Measurements from ENCODE around the gene EIF1. TPM values are rescaled to one million over a fixed set of nuclear protein-coding genes. Genes with fewer than 3 reads are reported as not detected.

EIF1 gene
- polyA plus RNA-seq, 2 of the 4 experiments (the other 2 are of a cell fraction), result 834 to 873 TPM

GRCh38 chr17:41678411-41678906 lies 10.2 kb upstream of the EIF1 start:
- ATAC-seq, result peak; percentile 49 to 68
- H3K4me3 ChIP-seq, result peak overlapping the region; percentile 3; the same call in 1 of the 3 replicates
- peaks cover 48% of the 10 kb centered on the region for H3K4me1 ChIP-seq
- peak overlapping the region; percentile 73 to 83 for H3K27ac ChIP-seq
- ChIA-PET CTCF (interaction anchor here (0.6 to 18.1 kb wide), 16 partner anchors 11 to 1703 kb away, joined by 3 to 329 read pairs (median 3); partner anchors contain the start of gene EIF1), POLR2A (interaction anchor here (0.7 to 6.4 kb wide), 8 partner anchors 8 to 1336 kb away, joined by 3 to 258 read pairs (median 3); partner anchors contain the start of gene EIF1)
- FAIRE-seq, result no peak
- H3K4me2 ChIP-seq, result peak overlapping the region; percentile 72
- DNase-seq (ENCODE audit: low read depth in 1 of 2, low spot score in 1 of 2), result peak in 1 of 2 experiments; percentile 76
- WGBS (ENCODE audit: missing lambda C conversion rate), result 42% methylated on average over 2 of the region's 2 CpGs
- no peaks in the 10 kb centered on the region for H3K9me3 ChIP-seq
- TF ChIP-seq POLR2AphosphoS2 (conservative IDR thresholded peaks at IDR 0.05; ENCODE audit: low read length), result no peak
- no peak for TF ChIP-seq E2F6 (IDR thresholded peaks at IDR 0.05; ENCODE audit: borderline replicate concordance, low read depth)
- no peak for TF ChIP-seq CEBPB (IDR thresholded peaks at IDR 0.05)
- peak; percentile 99 for TF ChIP-seq TFCP2L1 (CRISPR knock-in tag; IDR thresholded peaks at IDR 0.05)
- TF ChIP-seq CHD4 (IDR thresholded peaks at IDR 0.05; ENCODE audit: borderline replicate concordance), result no peak
- no peak for TF ChIP-seq ELK1 (IDR thresholded peaks at IDR 0.05; ENCODE audit: low read depth, low read length)
- TF ChIP-seq RCOR1 (IDR thresholded peaks at IDR 0.05; ENCODE audit: low read depth, low read length), result no peak
- TF ChIP-seq FOXS1 (CRISPR knock-in tag; IDR thresholded peaks at IDR 0.05), result no peak
- no peak for TF ChIP-seq HDAC2 (IDR thresholded peaks at IDR 0.05)
- no peak for TF ChIP-seq HOXB13 (CRISPR knock-in tag; IDR thresholded peaks at IDR 0.05; ENCODE audit: low read depth)
- no peak for TF ChIP-seq PHF8 (IDR thresholded peaks at IDR 0.05; ENCODE audit: borderline replicate concordance, low read depth)
- TF ChIP-seq HOXA7 (CRISPR knock-in tag; IDR thresholded peaks at IDR 0.05), result peak; percentile 99
- no peak for TF ChIP-seq SREBF2 (IDR thresholded peaks at IDR 0.05)
- peak; percentile 86 for TF ChIP-seq HOXB5 (CRISPR knock-in tag; IDR thresholded peaks at IDR 0.05)
- TF ChIP-seq MAZ (IDR thresholded peaks at IDR 0.05; ENCODE audit: borderline replicate concordance, low read depth, low read length), result no peak
- peak; percentile 64; the same call in 1 of the 3 replicates for TF ChIP-seq BCL3 (IDR thresholded peaks at IDR 0.05)
- no peak for TF ChIP-seq CBX8 (IDR thresholded peaks at IDR 0.05)
- TF ChIP-seq FOSL2 (IDR thresholded peaks at IDR 0.05), result no peak
- peak; percentile 61 for TF ChIP-seq FOSL2 (CRISPR knock-in tag; IDR thresholded peaks at IDR 0.05)
- no peak for TF ChIP-seq HES2 (IDR thresholded peaks at IDR 0.05)
- no peak for TF ChIP-seq MAFK (IDR thresholded peaks at IDR 0.05; ENCODE audit: partially characterized antibody)
- no peak for TF ChIP-seq MAX (IDR thresholded peaks at IDR 0.05)
- no peak for TF ChIP-seq USF2 (IDR thresholded peaks at IDR 0.05)
- TF ChIP-seq NFE2L2 (conservative IDR thresholded peaks at IDR 0.05; ENCODE audit: low read length), result no peak
- no peak for TF ChIP-seq BHLHE40 (IDR thresholded peaks at IDR 0.05; ENCODE audit: low read depth, low read length)
- no peak for TF ChIP-seq MYC (IDR thresholded peaks at IDR 0.05; ENCODE audit: borderline replicate concordance, low read length)
- TF ChIP-seq RAD21 (conservative IDR thresholded peaks at IDR 0.05 in 1 of 2, IDR thresholded peaks at IDR 0.05 in 1 of 2), result no peak
- no peak for TF ChIP-seq JUNB (IDR thresholded peaks at IDR 0.05)
- TF ChIP-seq NPAS2 (CRISPR knock-in tag; IDR thresholded peaks at IDR 0.05; ENCODE audit: borderline replicate concordance), result no peak
- no peak for TF ChIP-seq REST (IDR thresholded peaks at IDR 0.05)
- TF ChIP-seq RFX5 (IDR thresholded peaks at IDR 0.05), result no peak
- no peak for TF ChIP-seq KDM1A (IDR thresholded peaks at IDR 0.05; ENCODE audit: low read depth)
- no peak for TF ChIP-seq ZFP36 (IDR thresholded peaks at IDR 0.05; ENCODE audit: borderline replicate concordance, partially characterized antibody)
- no peak for TF ChIP-seq RNF2 (IDR thresholded peaks at IDR 0.05; ENCODE audit: borderline replicate concordance, low read depth)
